COR-L47 (cell line): ENCODE data around the gene PSIP1.
"Not testable (repeated sequence)": the region's sequence is repeated elsewhere in the genome, so short reads cannot be mapped to it uniquely, and the experiment has no call there.

Experiments
- DNase-seq: peaks from one replicate; lab custom pipeline; 2025; lab: John Stamatoyannopoulos, UW

Gene PSIP1

GRCh38 chr9:15501803-15502202 is 9.0 kb downstream of the PSIP1 start:
- DNase-seq: no peak

- peak; percentile 10 for DNase-seq
Observed at GRCh38 chr9:15501179-15501578, 9.6 kb downstream of the PSIP1 start.

GRCh38 chr9:15499139-15499538 is 11.6 kb downstream of the PSIP1 start:
- no peak for DNase-seq

- DNase-seq: no peak
Observed at GRCh38 chr9:15498246-15498995, 12.3 kb downstream of the PSIP1 start.

- no peak for DNase-seq
Observed at GRCh38 chr9:15492485-15493150, 18.2 kb downstream of the PSIP1 start.

DNA sequence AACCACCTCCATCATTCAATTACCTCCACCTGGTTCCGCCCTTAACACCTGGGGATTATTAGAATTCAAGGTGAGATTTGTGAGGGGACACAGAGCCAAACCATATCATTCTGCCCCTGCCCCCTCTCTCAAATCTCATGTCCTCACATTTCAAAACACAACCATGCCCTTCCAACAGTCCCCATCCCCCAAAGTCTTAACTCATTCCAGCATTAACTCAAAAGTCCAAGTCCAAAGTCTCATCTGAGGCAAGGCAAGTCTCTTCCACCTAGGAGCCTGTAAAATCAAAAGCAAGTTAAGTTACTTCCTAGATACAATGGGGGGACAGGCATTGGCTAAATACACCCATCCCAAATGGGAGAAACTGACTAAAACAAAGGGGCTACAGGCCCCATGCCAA is 18.8 kb downstream of the PSIP1 start:
- DNase-seq: no peak

GRCh38 chr9:15485836-15486666 is 24.7 kb downstream of the PSIP1 start:
- DNase-seq: peak; percentile 6

- no peak for DNase-seq
Observed at GRCh38 chr9:15484802-15485201, 26.0 kb downstream of the PSIP1 start.

DNA sequence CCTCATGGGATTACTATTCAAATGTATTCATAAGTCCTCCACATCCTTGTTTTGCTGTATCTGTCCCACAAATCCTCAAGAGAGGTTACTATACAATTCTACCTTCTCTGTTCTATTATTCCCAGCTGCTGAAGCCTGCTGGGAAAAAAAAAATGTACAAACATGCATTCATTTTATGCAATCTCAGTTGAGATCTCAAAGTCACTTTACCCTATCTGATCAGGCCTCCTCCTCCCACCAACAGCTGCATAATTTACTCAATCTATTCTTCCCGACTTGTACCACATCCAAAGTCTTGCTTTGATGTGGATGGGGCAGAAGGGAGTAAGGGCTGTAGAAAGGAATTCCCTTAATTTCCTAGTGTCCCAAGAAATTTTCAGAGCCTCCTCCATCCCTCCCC is 28.6 kb downstream of the PSIP1 start:
- DNase-seq: no peak

- no peak for DNase-seq
Observed at GRCh38 chr9:15480028-15480427, 30.7 kb downstream of the PSIP1 start.

DNA sequence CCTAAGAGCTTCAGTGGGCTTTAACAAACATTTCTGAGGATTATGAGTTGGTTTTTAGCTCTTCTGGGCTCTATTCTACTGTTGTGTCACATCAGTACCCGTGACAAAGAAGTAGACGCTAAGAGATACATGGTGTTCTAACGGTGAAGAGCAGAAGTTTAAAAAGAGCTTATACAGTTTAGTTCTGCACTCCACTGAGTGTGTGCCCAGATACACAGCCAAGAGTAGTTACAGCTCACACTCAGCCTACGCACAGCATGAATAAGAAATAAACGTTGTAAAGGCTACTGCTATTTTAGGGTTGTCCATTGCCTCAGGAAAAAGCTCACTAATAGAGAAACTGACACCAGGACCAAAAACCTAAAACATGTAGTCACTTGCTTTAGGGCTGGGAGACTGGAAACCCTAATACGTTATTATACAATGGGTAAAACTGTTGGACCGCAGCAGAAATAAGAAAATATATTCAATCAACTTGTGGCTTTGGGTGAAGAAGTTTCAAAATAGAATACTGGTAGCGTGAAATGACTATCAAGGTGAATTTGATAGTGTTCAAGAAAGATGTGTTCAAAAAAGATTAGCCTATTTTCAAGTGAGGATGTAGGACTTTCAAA is 34.7 kb downstream of the PSIP1 start:
- DNase-seq: no peak

DNA sequence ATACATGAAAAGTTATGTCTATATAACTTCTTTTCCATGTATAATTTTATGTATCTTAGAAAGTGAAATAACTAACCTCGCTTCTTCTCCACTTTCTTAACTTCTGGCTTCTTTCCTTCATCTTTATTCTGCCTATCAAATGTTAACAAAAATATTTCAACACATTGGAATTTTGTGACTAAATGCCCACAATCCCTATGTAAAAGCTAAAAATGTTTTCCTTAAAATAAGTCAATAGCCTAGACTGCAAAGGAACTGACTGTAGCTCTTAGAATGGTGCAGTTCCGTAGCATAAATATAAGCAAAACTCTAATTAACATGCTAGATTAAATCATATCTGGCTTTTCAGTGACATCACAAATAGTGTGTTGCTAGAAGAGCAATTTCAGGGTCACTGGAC is 40.9 kb downstream of the PSIP1 start:
- DNase-seq: no peak

DNA sequence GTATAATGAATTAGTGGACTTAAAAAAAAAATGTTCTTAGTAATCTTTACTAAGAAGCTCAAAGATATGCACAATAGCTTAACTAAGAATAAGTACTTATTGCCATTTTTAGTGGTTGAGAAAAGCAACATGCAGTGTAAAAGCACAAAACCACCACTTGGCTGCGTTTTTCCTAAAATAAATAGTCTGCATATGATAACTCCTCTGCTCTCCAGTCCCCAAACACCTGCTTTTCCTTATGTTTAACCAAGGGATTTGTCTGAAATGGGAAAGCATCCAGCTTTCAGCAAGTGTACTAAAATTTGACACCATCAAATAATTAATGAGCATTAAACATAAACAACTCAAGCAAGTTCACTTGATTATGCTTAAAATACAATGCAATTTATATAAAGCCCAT is 41.4 kb downstream of the PSIP1 start:
- DNase-seq: peak; percentile 62

GRCh38 chr9:15468145-15468544 is 42.6 kb downstream of the PSIP1 start:
- DNase-seq: no peak

- DNase-seq: no peak
Observed at GRCh38 chr9:15461601-15462000, 49.2 kb downstream of the PSIP1 start.

DNA sequence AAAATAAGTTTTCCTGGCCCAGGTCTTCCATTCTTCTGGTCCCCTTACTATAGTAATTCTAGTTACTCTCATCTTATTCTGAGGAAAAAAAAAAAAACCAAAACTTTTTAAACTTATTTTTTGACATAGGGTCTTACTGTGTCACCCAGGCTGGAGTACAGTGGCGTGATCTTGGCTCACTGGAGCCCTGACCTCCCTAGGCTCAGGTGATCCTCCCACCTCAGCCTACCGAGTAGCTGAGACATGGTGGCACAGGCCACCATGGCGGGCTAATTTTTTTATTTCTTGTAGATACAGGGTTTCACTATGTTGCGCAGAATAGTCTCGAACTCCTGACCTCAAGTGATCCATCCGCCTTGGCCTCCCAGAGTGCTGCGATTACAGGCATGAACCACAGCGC is 49.7 kb downstream of the PSIP1 start:
- no peak for DNase-seq

- no peak for DNase-seq
Observed at GRCh38 chr9:15453956-15454355, 56.8 kb downstream of the PSIP1 start.

- DNase-seq: no peak
Observed at GRCh38 chr9:15444141-15444540, 66.6 kb downstream of the PSIP1 start.

DNA sequence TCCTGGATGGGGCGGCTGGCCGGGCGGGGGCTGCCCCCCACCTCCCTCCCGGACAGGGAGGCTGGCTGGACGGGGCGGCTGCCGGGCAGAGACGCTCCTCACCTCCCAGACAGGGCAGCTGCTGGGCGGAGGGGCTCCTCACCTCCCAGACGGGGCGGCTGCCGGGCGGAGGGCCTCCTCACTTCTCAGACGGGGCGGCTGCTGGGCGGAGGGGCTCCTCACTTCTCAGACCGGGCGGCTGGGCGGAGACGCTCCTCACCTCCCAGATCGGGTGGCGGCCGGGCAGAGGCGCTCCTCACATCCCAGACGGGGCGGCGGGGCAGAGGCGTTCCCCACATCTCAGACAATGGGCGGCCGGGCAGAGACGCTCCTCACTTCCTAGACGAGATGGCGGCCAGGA is 68.5 kb downstream of the PSIP1 start:
- not testable (repeated sequence) for DNase-seq

- not testable (repeated sequence) for DNase-seq
Observed at GRCh38 chr9:15441841-15442240, 68.9 kb downstream of the PSIP1 start.

DNA sequence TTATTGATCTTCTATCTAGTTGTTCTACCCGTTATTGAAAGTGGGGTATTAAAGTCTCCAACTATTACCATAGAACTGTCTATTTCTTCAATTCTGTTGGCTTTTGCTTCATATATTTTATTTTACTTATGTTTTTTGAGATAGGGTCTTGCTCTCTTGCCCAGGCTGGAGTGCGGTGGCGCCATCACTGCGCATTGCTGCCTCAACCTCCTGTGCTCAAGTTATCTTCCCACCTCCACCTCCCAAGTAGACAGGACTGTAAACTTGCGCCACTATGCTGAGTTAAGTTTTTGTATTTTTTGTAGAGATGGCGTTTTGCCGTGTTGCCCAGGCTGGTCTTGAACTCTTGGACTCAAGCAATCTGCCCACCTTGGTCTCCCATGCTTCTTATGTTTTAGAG is 71.9 kb downstream of the PSIP1 start:
- DNase-seq: no peak

GRCh38 chr9:15433661-15434060 is 77.1 kb downstream of the PSIP1 start:
- no peak for DNase-seq
